Esophagus squamous epithelium (tissue), 5 donors: ENCODE measurements around the gene SLC2A13. TPM values are rescaled to one million over a fixed set of nuclear protein-coding genes. Genes with fewer than 3 reads are reported as not detected.
"Not testable (repeated sequence)": the region's sequence is repeated elsewhere in the genome, so short reads cannot be mapped to it uniquely, and the experiment has no call there.

Source experiments
- DNase-seq: peaks from one replicate; lab custom pipeline; 2025; lab: John Stamatoyannopoulos, UW
- H3K27ac ChIP-seq, 4 donors: fragments of 200-600 bp; sonication (generic); one replicate each; pipeline ENCODE4 v1.5.1; 2016 to 2019; ENCODE audit warnings: mild to moderate bottlenecking in 1 of 4
- H3K27me3 ChIP-seq, 4 donors: fragments of 200-600 bp; sonication (generic); 1 replicate in 3 of 4; 2 replicates in 1 of 4; pipeline versions ENCODE4 v1.5.1 to v1.6.0; 2017 to 2021; ENCODE audit warnings: antibody characterized with exemption in 1 of 4
- H3K36me3 ChIP-seq, 3 donors: fragments of 200-600 bp; sonication (generic); one replicate each; pipeline ENCODE4 v1.5.1; 2016 to 2019
- H3K4me1 ChIP-seq, 3 donors: fragments of 200-600 bp; sonication (generic); one replicate each; pipeline ENCODE4 v1.5.1; 2017 to 2019
- H3K4me3 ChIP-seq, 4 donors: fragments of 200-600 bp; sonication (generic); 1 replicate in 3 of 4; 2 replicates in 1 of 4; pipeline ENCODE4 v1.5.1; 2016 to 2019; ENCODE audit warnings: mild to moderate bottlenecking in 2 of 4, moderate library complexity in 1 of 4
- H3K9me3 ChIP-seq, 3 donors: fragments of 200-600 bp; sonication (generic); one replicate each; pipeline ENCODE4 v1.5.1; 2016 to 2019
- POLR2A ChIP-seq, 4 donors: fragments of 450-650 bp; IDR thresholded peaks; one replicate each; pipeline ENCODE4 v1.6.1; 2017; ENCODE audit warnings: antibody characterized with exemption in 4 of 4, mild to moderate bottlenecking in 4 of 4, moderate library complexity in 3 of 4
- WGBS, 2 donors: methylation state at CpG; one replicate each; pipeline ENCODE4 v1.1.5; 2018; 5-methylcytosine and 5-hydroxymethylcytosine counted together
- intact Hi-C: fragments of 100-400 bp; cut with DNase I; formaldehyde crosslinking; loops from one replicate; pipeline ENCODE4 v1.15.0; 2022
- total RNA-seq, 4 donors: library from RNA; depleted of rRNA; stranded (reverse); fragments of >200 nt; gene quantifications; one replicate each; pipeline ENCODE4 v1.1.0, GENCODE V29; 2016
- TF ChIP-seq, protein P1 (sequence below), 6 experiments: fragments of 450-650 bp in 4 of 6; fragments of 200-600 bp in 2 of 6; sonication (generic) in 2 of 6; IDR thresholded peaks; one replicate each; pipeline ENCODE4 v1.5.1; 2016 to 2019; ENCODE audit warnings: antibody characterized with exemption in 6 of 6, mild to moderate bottlenecking in 4 of 6, moderate library complexity in 4 of 6
- donor health status: DM: yes; HTN: yes; CAD: no.

Gene SLC2A13
- total RNA-seq, 4 donors from 2014 or later, result 2.6 to 10.5 (median 4.0) TPM

DNA sequence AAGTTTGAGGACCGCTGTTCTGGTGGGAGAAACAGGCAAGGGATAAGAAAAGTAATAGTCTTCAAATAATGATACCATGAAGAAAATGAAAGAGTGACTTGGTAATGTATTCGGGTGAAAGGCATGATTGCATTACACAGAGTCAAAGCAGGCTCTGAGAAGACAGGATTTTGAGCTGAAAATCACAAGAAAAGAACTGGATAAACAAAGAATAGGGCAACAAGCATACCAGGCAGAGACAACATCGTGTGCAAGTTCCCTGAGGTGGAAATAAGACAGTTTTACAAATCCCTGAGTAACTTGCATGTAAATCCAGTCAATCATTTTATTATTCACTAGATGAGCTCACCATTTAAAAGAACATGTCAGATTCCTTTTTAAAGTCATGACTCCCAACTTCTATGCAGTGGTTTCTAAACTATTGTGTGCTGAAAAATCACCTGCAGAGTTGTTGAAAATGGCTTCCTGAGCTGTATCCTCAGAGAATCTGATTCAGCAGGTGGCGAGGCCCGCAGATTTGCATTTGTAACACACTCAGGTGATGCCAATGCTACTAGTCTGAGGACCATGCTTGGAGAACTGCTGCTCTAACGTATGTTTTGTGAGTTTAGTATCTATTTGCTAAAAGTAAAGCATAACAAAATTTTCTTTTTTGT is 353.3 kb downstream of the SLC2A13 start:
- WGBS, 2 donors, result 69 to 74% methylated on average over 6 of the region's 6 CpGs
- DNase-seq, result no peak
- Histone ChIP-seq H3K4me1 (no peaks in the 10 kb centered on the region), H3K9me3 (no peaks in the 10 kb centered on the region), H3K27ac (no peak overlapping the region), H3K4me3 (no peak overlapping the region), H3K27me3 (no peaks in the 10 kb centered on the region), H3K36me3 (no peaks in the 10 kb centered on the region)
- TF ChIP-seq POLR2A (IDR thresholded peaks at IDR 0.05), result no peak
- TF ChIP-seq, protein P1, sequence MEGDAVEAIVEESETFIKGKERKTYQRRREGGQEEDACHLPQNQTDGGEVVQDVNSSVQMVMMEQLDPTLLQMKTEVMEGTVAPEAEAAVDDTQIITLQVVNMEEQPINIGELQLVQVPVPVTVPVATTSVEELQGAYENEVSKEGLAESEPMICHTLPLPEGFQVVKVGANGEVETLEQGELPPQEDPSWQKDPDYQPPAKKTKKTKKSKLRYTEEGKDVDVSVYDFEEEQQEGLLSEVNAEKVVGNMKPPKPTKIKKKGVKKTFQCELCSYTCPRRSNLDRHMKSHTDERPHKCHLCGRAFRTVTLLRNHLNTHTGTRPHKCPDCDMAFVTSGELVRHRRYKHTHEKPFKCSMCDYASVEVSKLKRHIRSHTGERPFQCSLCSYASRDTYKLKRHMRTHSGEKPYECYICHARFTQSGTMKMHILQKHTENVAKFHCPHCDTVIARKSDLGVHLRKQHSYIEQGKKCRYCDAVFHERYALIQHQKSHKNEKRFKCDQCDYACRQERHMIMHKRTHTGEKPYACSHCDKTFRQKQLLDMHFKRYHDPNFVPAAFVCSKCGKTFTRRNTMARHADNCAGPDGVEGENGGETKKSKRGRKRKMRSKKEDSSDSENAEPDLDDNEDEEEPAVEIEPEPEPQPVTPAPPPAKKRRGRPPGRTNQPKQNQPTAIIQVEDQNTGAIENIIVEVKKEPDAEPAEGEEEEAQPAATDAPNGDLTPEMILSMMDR (IDR thresholded peaks at IDR 0.05), result no peak
- intact Hi-C loops, result no loop called here

DNA sequence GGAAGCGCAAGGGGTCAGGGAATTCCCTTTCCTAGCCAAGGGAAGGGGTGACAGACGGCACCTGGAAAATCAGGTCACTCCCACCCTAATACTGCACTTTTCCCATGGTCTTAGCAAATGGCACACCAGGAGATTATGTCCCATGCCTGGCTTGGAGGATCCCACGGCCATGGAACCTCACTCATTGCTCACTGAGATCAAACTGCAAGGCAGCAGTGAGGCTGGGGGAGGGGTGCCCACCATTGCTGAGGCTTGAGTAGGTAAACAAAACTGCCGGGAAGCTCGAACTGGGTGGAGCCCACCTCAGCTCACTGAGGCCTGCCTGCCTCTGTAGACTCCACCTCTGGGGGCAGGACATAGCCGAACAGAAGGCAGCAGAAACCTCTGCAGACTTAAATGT is 359.7 kb downstream of the SLC2A13 start:
- intact Hi-C loops, H3K27me3 ChIP-seq, DNase-seq, H3K36me3 ChIP-seq, H3K9me3 ChIP-seq, H3K4me1 ChIP-seq, H3K27ac ChIP-seq, H3K4me3 ChIP-seq: not testable (repeated sequence)
- 40 to 61% methylated on average over 1 to 4 of the region's 6 CpGs for WGBS, 2 donors

DNA sequence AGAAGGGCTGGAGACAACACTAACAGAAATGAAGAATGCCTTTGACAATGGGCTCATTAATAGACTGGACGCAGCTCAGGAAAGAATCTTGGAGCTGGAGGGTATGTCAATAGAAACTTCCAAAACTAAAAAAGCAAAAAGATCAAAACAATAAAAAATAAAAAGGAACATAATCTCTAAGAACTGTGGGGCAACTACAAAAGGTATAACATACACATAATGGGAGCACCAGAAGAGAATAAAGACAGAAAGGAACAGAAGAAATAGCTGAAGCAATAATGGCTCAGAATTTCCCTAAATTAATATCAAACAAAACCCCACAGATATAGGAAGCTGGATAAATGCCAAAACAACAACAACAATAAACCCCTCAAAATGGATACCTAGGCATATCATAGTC is 362.2 kb downstream of the SLC2A13 start:
- Histone ChIP-seq H3K27ac (no peak overlapping the region), H3K27me3 (no peaks in the 10 kb centered on the region), H3K4me3 (no peak overlapping the region), H3K9me3 (no peaks in the 10 kb centered on the region), H3K4me1 (no peaks in the 10 kb centered on the region), H3K36me3 (no peaks in the 10 kb centered on the region)
- intact Hi-C loops, result no loop called here
- WGBS, 2 donors, result 85 to 94% methylated on average over 1 of the region's 1 CpG
- TF ChIP-seq, protein P1 (IDR thresholded peaks at IDR 0.05), result no peak
- no peak for TF ChIP-seq POLR2A (IDR thresholded peaks at IDR 0.05)
- DNase-seq, result no peak

DNA sequence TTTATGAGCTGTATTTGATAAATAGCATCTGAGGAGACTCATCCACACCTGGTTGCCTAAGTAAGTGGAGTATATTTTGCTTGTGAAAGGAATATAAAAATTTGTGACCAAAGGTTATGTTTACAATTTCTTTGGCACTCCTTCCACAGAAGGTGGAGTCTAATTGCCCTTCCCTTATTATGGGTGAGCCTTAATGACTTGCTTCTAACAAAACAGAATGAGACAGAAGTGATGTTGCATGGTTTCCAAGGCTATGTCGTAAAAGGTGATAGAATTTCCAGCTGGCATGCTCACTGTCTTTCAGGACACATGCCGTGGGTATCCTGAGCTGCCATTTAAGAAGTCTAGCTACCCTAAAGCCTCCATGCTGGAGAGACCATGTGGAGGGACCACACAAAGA is 369.5 kb downstream of the SLC2A13 start:
- WGBS, 2 donors, result 63 to 80% methylated on average over 2 of the region's 2 CpGs

DNA sequence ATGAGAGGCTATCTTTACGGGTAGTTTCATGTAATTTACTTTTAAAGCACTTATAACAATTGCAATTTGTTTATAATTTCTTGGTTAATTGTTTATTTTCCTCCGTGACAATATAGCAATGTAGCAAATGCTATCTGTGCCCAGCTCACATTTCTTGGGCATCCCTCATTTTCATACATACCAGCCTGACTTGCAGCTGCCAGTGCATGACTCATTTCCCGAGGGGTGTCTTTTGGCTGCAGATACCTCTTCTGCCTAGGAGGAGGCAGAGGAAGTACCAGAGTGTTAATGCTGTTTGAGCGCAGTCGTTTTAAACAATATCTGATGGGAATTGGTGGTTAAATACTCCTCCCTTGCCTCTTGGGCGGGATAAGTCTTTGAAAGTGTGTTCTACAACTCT is 382.1 kb downstream of the SLC2A13 start:
- H3K27ac ChIP-seq, result no peak overlapping the region
- no peak for DNase-seq
- intact Hi-C loops, result no loop called here
- WGBS, 2 donors, result 54 to 61% methylated on average over 5 to 6 of the region's 6 CpGs
- TF ChIP-seq, protein P1 (IDR thresholded peaks at IDR 0.05), result no peak
- no peak for TF ChIP-seq POLR2A (IDR thresholded peaks at IDR 0.05)
- no peaks in the 10 kb centered on the region for H3K9me3 ChIP-seq
- no peak overlapping the region for H3K4me3 ChIP-seq
- H3K4me1 ChIP-seq, result no peaks in the 10 kb centered on the region
- no peaks in the 10 kb centered on the region for H3K36me3 ChIP-seq
- no peaks in the 10 kb centered on the region for H3K27me3 ChIP-seq

More for the DNA sequence above, 369.5 kb downstream of the SLC2A13 start:
- DNase-seq, result no peak
- H3K27me3 ChIP-seq, result no peaks in the 10 kb centered on the region
- no peaks in the 10 kb centered on the region for H3K36me3 ChIP-seq
- peaks cover 0 to 18% (median 17%) of the 10 kb centered on the region in 3 donors for H3K9me3 ChIP-seq
- H3K4me3 ChIP-seq, result no peak overlapping the region
- no peaks in the 10 kb centered on the region for H3K4me1 ChIP-seq
- TF ChIP-seq, protein P1 (IDR thresholded peaks at IDR 0.05), result no peak
- no peak for TF ChIP-seq POLR2A (IDR thresholded peaks at IDR 0.05)
- H3K27ac ChIP-seq, result no peak overlapping the region
- intact Hi-C loops, result no loop called here
